DND-41 (cell line): ENCODE measurements around the gene ITSN1.

ENCODE experiments used
- EZH2 ChIP-seq: IDR thresholded peaks from 3 replicates; pipeline ENCODE4 v1.6.1; 2012; ENCODE audit warnings: borderline replicate concordance, low read depth, mild to moderate bottlenecking, moderate library complexity, low read length, inconsistent platforms; ENCODE audit not compliant: severe bottlenecking
- TF ChIP-seq, protein P1 (sequence below): IDR thresholded peaks from 2 replicates; pipeline ENCODE4 v1.5.1; 2012; ENCODE audit warnings: borderline replicate concordance, low read length, moderate library complexity, mild to moderate bottlenecking; ENCODE audit not compliant: poor library complexity, severe bottlenecking; ENCODE audit errors: extremely low read depth

GRCh38 chr21:33937931-33938339, 295.6 kb downstream of the ITSN1 start:
- TF ChIP-seq EZH2 = no peak
- TF ChIP-seq, protein P1, sequence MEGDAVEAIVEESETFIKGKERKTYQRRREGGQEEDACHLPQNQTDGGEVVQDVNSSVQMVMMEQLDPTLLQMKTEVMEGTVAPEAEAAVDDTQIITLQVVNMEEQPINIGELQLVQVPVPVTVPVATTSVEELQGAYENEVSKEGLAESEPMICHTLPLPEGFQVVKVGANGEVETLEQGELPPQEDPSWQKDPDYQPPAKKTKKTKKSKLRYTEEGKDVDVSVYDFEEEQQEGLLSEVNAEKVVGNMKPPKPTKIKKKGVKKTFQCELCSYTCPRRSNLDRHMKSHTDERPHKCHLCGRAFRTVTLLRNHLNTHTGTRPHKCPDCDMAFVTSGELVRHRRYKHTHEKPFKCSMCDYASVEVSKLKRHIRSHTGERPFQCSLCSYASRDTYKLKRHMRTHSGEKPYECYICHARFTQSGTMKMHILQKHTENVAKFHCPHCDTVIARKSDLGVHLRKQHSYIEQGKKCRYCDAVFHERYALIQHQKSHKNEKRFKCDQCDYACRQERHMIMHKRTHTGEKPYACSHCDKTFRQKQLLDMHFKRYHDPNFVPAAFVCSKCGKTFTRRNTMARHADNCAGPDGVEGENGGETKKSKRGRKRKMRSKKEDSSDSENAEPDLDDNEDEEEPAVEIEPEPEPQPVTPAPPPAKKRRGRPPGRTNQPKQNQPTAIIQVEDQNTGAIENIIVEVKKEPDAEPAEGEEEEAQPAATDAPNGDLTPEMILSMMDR = no peak
